Activated naive CD4-positive, alpha-beta T cell treated with anti-CD3 and anti-CD28 coated beads, Interleukin-2, amount 50 U/mL, for 72 hours (primary cell): ENCODE measurements around the gene HSD17B12. TPM values are rescaled to one million over a fixed set of nuclear protein-coding genes. Genes with fewer than 3 reads are reported as not detected.

ENCODE experiments used
- ATAC-seq, 2 donors: fragments of 150-1000 bp; cut with Tn5 transposase; 2 replicates each; pipeline ENCODE4 v1.10.0; 2021; ENCODE audit warnings: mild to moderate bottlenecking in 2 of 2, moderate library complexity in 2 of 2
- DNase-seq, 2 donors: peaks; one replicate each; pipeline ENCODE4 v3.0.0; 2021 to 2022; ENCODE audit warnings: low spot score in 2 of 2
- H3K27ac Mint-ChIP-seq, 2 donors: one replicate each; pipeline ENCODE4 v1.8.0; 2022; ENCODE audit warnings: mild to moderate bottlenecking in 2 of 2, mixed read lengths in 2 of 2
- H3K36me3 Mint-ChIP-seq, 2 donors: one replicate each; pipeline ENCODE4 v1.8.0; 2022; ENCODE audit warnings: mixed read lengths in 2 of 2
- H3K9me3 Mint-ChIP-seq, 2 donors: one replicate each; pipeline ENCODE4 v1.8.0; 2022; ENCODE audit warnings: mixed read lengths in 2 of 2
- total RNA-seq, 2 donors: library from RNA; stranded (reverse); gene quantifications; one replicate each; pipeline ENCODE4 v1.2.3, GENCODE V29; 2022

Gene HSD17B12
- total RNA-seq, 2 donors from 2014 or later = 38.7 to 55.7 TPM

DNA sequence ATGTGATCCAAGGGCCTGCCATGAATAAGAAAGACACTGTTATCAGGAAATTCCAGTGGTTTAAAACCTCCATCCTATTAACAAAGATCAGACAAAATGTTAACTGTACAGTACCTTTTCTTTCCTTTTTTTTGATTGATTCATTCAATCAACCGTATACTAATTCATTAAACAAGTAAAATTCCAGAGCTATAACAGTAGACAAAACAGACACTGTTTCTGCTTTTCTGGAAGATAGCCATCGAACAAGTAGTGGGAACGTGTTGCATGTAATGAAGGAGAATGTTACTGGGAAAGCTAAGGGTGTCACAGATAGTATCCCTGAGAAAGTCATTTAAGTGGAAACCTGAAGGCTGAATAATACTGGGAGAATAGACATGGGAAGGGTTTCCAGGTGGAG lies 126.4 kb downstream of the HSD17B12 start:
- Mint-ChIP-seq H3K27ac (no peak overlapping the region), H3K9me3 (peaks cover 0 to 4% of the 10 kb centered on the region in 2 donors), H3K36me3 (peaks cover 12 to 19% of the 10 kb centered on the region in 2 donors)
- no peak for DNase-seq
- ATAC-seq = no peak

DNA sequence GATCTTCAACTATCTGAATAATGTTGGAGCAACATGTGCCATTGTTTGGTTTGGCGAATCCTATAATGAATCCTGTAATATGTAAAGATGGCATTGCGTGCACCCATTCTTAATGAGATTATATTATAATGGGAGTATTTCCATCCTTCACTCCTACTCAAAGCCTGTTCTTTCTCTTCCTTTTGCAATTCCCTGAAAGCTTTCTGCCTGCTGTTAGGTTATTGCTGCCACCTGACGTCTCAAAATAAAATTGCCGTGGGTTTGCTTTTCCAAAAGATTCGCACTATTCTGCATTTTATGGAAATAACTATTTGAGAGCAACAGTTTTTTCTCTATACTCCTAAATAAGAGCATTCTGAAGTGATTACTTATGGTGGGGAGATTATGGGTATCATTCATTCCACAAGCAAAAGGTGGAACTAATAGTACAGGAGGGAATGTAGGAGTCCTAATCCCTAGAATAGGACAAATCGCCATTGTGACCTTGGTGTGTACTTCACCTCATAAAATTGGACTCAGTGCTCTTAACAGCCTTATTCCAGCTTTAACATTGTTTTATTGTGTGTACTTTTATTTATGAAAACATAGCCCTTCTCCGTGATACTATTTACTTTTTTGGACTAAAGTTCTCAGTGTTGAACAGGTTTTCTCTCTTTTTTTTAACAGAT lies 130.5 kb downstream of the HSD17B12 start:
- H3K9me3 Mint-ChIP-seq = no peaks in the 10 kb centered on the region

GRCh38 chr11:43812471-43812870 lies 131.9 kb downstream of the HSD17B12 start:
- Mint-ChIP-seq H3K9me3 (no peaks in the 10 kb centered on the region), H3K36me3 (peaks cover 5 to 9% of the 10 kb centered on the region in 2 donors), H3K27ac (no peak overlapping the region)
- DNase-seq = no peak
- ATAC-seq = no peak

More for the DNA sequence above, 130.5 kb downstream of the HSD17B12 start:
- H3K27ac Mint-ChIP-seq = no peak overlapping the region
- no peak for DNase-seq
- ATAC-seq = no peak
- H3K36me3 Mint-ChIP-seq = peaks cover 5% of the 10 kb centered on the region in 2 donors

DNA sequence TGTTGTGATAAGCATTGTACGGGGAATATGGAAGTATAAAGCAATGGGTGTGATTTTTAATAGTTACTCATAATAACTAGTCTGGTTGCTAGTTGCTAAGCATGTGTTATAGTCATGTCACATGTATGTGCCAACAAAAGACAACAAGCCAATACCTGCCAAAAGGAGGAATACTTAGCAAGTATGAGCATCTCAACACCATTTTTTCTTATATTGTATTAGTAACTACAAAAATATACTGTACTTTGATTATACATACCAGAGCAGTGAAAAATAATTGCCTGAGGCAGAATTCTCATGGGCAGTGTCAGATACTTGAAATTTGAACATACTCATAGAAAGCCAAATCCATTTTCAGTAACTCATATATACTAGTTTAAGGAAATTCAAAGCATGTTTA lies 137.7 kb downstream of the HSD17B12 start:
- H3K9me3 Mint-ChIP-seq = no peaks in the 10 kb centered on the region
- no peak overlapping the region for H3K27ac Mint-ChIP-seq
- ATAC-seq = no peak
- H3K36me3 Mint-ChIP-seq = peaks cover 5 to 33% of the 10 kb centered on the region in 2 donors
- no peak for DNase-seq

- H3K9me3 Mint-ChIP-seq = no peaks in the 10 kb centered on the region
- ATAC-seq (no peak), DNase-seq (no peak)
- no peak overlapping the region for H3K27ac Mint-ChIP-seq
- peaks cover 2 to 33% of the 10 kb centered on the region in 2 donors for H3K36me3 Mint-ChIP-seq
These were observed 139.4 kb downstream of the HSD17B12 start for GRCh38 chr11:43819926-43820325.

DNA sequence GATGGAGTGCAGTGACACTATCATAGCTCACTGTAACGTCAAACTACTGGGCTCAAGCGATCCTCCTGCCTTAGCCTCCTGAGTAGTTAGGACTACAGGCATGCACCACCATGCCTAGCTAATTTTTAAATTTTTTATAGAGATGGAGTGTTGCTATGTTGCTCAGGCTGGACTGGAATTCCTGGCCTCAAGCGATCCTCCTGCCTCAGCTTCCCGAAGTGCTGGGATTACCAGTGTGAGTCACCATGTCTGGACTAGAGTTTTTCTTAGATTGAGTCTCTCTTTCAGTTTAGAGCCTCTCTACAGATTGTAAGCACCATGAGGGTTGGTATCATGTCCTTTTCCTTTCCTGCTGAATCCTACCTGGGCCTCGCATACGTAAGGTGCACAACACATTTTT lies 142.8 kb downstream of the HSD17B12 start:
- no peak for ATAC-seq
- H3K27ac Mint-ChIP-seq = no peak overlapping the region
- H3K36me3 Mint-ChIP-seq = peaks cover 0 to 24% of the 10 kb centered on the region in 2 donors
- no peak for DNase-seq
- no peaks in the 10 kb centered on the region for H3K9me3 Mint-ChIP-seq

DNA sequence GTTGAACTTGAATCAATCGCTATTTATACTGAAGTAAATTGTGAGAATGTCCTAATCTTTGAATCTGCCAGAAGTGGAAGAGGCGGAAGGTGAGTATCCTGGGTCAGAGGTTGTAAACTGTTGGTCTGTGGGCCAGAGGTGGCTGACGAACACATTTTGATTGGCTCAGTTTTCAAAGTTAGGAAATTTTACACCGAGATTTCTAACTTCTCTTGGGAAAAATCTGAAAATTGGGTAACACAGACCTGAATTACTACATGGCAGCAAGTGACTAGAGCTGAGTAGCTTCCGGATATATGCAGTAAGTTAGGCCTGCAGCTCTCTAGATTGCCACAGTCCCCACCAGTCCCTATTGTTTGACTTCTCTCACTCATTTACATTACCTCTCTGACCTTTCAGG lies 143.3 kb downstream of the HSD17B12 start:
- ATAC-seq (no peak), DNase-seq (no peak)
- peaks cover 0 to 24% of the 10 kb centered on the region in 2 donors for H3K36me3 Mint-ChIP-seq
- peak overlapping the region in 1 of 2 donors; percentile 84 for H3K27ac Mint-ChIP-seq
- no peaks in the 10 kb centered on the region for H3K9me3 Mint-ChIP-seq

DNA sequence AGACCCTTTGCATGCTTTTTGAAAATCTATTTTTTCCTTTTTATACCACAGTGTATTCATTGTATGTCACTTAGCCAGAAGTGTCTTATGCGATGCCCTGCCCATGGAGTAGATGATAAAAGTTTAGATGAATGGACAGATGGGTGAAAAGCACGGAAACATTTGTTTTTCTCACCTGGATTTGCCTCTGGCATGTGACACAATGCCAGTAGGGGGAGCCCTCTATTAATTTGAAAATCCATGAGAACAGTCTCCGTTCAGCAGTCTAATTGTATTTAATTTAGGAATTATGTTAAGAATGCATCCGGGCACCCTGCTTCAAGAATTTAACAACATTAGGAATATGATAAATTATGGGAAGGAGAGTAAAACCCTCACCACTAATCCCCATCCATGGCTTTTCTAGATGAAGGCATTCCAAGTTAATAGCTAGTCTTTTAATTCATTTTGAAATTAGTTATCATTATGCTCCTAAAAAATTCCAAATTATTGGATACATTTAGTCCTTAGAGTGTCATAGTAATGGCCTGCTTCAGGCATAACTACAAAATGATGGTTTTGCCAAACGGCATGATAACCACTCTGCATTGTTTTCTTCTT lies 144.8 kb downstream of the HSD17B12 start:
- ATAC-seq (no peak), DNase-seq (peak in 1 of 2 donors; percentile 14)
- Mint-ChIP-seq H3K27ac (no peak overlapping the region), H3K36me3 (peaks cover 0 to 11% of the 10 kb centered on the region in 2 donors), H3K9me3 (no peaks in the 10 kb centered on the region)

DNA sequence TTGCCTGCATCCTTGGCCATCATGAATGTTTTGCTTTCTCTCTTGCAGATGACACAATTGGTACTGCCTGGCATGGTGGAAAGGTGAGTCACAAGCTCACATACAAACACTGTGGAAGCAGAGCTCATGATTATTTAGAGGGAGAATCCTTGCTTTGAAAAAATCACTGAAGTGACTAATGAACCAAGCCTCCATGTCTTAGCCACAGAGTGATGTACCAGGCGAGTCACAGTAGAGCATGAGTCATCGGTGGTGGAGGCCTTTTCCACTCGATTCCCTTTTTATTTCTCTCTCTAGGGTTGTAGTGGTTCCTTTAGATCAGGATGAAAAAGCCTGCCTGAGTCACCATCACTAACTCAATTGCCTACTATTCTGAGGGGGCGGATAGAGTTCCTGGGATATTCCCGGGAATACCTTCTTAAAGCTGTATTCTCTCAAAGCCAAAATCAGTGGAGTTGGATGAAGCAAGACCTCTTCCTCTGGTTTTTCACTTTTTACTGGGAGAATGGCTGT lies 150.4 kb downstream of the HSD17B12 start:
- peak; percentile 44 to 60 for DNase-seq
- H3K9me3 Mint-ChIP-seq = no peaks in the 10 kb centered on the region

GRCh38 chr11:43832536-43832935 lies 152.0 kb downstream of the HSD17B12 start:
- DNase-seq (no peak), ATAC-seq (no peak)
- no peaks in the 10 kb centered on the region for H3K36me3 Mint-ChIP-seq
- no peak overlapping the region for H3K27ac Mint-ChIP-seq
- no peaks in the 10 kb centered on the region for H3K9me3 Mint-ChIP-seq

More for the DNA sequence above, 150.4 kb downstream of the HSD17B12 start:
- ATAC-seq = peak; percentile 100
- Mint-ChIP-seq H3K36me3 (no peaks in the 10 kb centered on the region), H3K27ac (peak overlapping the region in 1 of 2 donors; percentile 71)

DNA sequence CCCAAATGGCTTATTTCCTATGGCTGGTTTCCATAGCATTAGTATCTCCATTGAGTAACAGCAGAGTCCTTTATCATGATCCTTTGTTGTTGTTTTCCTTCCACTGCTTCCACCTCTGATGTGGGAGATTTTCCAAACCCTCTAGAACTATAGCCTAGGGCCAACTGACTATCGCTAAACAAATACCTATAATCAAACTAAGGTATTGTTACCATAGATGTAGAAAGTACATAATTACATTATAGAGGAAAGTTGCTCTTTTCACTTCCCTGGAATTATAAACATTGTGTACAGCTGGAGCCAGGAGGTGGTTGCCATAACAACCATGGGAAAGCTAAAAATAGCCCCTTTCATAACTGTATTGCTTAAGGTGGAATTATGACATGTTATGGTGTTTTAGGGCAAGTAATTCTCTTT lies 153.1 kb downstream of the HSD17B12 start:
- Mint-ChIP-seq H3K9me3 (no peaks in the 10 kb centered on the region), H3K36me3 (no peaks in the 10 kb centered on the region), H3K27ac (no peak overlapping the region)
- DNase-seq (no peak), ATAC-seq (no peak)

DNA sequence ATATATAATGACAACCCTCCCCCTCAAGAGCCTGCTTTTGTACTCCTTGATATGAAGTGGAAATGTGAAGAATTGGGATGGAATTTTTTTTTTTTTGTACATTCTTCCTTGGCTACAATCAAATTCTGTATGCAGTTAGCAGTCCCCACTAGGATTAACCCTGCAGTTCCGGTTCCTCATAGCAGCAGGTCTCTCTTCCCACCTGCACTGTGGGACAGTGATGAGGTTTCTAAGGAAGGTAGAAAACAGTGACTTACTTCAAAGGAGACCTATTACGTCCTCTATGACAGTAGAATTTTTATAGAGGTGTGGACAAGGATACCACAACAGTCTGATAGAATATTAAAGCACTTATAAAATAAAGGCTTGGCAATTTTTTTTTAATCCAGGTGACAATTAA lies 153.7 kb downstream of the HSD17B12 start:
- ATAC-seq (no peak), DNase-seq (no peak)
- peaks cover 0 to 2% of the 10 kb centered on the region in 2 donors for H3K36me3 Mint-ChIP-seq
- H3K9me3 Mint-ChIP-seq = no peaks in the 10 kb centered on the region
- H3K27ac Mint-ChIP-seq = no peak overlapping the region

- H3K9me3 Mint-ChIP-seq = no peaks in the 10 kb centered on the region
- H3K27ac Mint-ChIP-seq = no peak overlapping the region
- peaks cover 0 to 6% of the 10 kb centered on the region in 2 donors for H3K36me3 Mint-ChIP-seq
- DNase-seq (no peak), ATAC-seq (no peak)
These were observed 154.6 kb downstream of the HSD17B12 start for GRCh38 chr11:43835104-43835503.

DNA sequence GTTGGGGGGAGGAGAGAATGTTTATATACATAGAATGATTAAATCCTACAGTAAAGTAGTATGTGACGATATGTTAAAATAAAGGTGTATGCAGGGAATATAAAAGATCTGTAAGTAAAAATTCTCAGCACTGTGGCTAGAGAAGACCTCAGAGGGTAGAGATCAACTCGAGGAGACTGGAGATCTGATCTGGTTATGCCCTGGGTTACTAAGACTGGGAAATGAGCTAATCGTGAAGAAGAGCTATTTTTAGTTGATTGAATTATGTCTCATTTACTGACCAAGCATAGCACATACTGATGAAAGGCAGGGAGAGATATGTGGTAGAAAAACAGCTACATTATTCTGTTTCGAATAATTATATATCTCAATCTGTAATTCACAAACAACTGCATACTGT lies 157.3 kb downstream of the HSD17B12 start:
- peaks cover 0 to 6% of the 10 kb centered on the region in 2 donors for H3K36me3 Mint-ChIP-seq
- no peak overlapping the region for H3K27ac Mint-ChIP-seq
- no peaks in the 10 kb centered on the region for H3K9me3 Mint-ChIP-seq
- no peak for ATAC-seq
- no peak for DNase-seq

- ATAC-seq = no peak
- no peaks in the 10 kb centered on the region for H3K9me3 Mint-ChIP-seq
- H3K27ac Mint-ChIP-seq = no peak overlapping the region
- DNase-seq = no peak
- H3K36me3 Mint-ChIP-seq = peaks cover 0 to 6% of the 10 kb centered on the region in 2 donors
These were observed 161.5 kb downstream of the HSD17B12 start for GRCh38 chr11:43842021-43842420.

DNA sequence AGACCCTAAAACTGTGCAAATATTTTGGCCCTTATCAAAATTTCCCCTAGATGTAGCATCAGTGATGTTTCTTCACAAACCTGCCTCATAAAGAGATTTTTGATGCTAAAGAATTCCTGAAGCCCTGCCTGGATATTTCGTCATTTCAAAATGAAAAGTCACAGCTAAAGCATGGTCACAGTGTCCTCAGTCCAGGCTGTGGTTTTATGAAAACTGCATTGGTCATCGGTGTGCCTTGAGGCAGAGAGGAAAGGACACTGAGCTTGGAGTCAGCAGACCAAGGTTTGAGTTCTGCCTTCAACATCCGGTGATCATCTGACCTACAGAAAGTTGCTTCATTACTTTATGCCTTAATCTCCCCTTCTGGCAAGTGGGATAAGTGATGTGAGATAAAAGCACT lies 165.3 kb downstream of the HSD17B12 start:
- no peak for DNase-seq
- Mint-ChIP-seq H3K27ac (no peak overlapping the region), H3K36me3 (no peaks in the 10 kb centered on the region), H3K9me3 (no peaks in the 10 kb centered on the region)
- ATAC-seq = no peak

DNA sequence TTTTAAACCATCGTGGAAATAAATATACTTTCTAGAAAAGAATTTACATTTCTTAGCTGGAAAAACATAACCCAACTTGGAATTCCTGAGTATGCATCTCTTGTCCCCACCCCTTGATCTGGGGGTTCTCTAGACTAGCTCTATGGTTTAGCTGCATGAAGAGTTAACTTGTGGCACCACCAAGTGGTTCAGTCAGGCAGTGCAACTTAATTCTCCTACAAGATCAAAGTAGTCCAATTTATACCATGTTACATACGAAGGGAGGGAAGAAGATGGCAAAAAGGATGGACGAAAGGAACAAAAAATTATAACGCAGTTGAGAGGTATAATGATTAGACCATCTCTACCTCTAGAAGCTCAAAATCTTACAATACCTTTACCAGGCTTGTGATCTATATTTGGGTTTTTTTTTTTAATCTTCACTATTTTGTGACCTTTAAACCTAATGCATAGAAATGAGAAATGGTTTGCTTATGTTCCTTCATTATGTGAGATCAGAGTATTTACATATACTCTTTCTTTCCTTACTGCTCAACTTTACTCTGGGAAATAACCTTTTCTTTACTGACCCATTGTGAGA lies 171.6 kb downstream of the HSD17B12 start:
- ATAC-seq (peak; percentile 71 to 76), DNase-seq (peak in 1 of 2 donors; percentile 67)
- no peaks in the 10 kb centered on the region for H3K9me3 Mint-ChIP-seq
- H3K27ac Mint-ChIP-seq = no peak overlapping the region
- no peaks in the 10 kb centered on the region for H3K36me3 Mint-ChIP-seq
